ENCODE results near the gene SPHK2. TPM values are rescaled to one million over a fixed set of nuclear protein-coding genes. Genes with fewer than 3 reads are reported as not detected.

SPHK2 gene
- total and polyA plus RNA-seq, 2 of the 8 experiments (the other 6 are each of a cell fraction or from before 2014, with no cell fraction given): 43.9 to 60.9 TPM

DNA sequence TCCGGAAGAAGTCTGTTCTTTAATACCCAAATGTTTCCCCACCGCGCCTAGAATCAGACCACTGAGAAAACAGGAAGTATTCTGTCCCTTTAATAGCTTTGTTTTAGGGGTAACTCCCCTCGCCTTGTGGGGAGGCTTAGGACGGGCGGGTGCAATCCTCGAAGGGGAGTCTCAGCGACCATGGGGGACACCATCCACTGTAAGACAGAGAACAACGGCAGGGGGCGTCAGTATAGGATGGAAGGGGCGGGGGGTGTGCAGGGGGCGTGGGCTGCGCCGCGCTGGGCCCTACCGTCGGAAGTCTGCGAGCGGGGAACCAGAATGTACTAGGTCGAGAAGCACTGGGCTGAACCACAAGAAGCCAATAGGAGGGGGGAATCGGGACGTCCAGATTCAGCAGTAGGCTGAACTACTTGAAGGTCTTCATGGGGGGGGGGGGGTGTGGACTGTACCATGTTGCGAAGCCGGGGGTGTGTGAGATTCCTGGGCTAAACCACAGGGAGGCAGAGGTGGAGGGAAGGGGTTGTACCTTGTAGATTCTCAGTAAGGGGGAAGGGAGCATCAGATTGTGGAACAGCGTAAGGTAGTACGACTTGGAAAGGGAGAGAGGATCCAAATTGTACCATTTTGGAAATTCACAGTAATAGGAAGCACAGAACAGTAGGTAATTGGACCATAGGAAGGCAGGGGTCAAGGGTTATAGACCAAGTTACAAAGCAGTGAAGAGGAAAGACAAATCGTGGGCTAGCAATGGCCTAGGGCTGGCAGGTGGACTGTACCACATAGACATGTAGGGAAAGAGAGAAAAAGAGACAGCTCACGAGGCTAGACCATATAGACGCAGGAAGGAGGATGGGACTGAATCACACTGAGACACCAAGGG is 18.9 kb downstream of the SPHK2 start (continued):
- TF ChIP-seq, protein P1, sequence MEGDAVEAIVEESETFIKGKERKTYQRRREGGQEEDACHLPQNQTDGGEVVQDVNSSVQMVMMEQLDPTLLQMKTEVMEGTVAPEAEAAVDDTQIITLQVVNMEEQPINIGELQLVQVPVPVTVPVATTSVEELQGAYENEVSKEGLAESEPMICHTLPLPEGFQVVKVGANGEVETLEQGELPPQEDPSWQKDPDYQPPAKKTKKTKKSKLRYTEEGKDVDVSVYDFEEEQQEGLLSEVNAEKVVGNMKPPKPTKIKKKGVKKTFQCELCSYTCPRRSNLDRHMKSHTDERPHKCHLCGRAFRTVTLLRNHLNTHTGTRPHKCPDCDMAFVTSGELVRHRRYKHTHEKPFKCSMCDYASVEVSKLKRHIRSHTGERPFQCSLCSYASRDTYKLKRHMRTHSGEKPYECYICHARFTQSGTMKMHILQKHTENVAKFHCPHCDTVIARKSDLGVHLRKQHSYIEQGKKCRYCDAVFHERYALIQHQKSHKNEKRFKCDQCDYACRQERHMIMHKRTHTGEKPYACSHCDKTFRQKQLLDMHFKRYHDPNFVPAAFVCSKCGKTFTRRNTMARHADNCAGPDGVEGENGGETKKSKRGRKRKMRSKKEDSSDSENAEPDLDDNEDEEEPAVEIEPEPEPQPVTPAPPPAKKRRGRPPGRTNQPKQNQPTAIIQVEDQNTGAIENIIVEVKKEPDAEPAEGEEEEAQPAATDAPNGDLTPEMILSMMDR (IDR thresholded peaks at IDR 0.05; ENCODE audit: control extremely low read depth in 1 of 3, insufficient read depth in 1 of 3, low read depth in 1 of 3, low read length in 3 of 3): no peak; a peak in 1 of 4 replicates
- TF ChIP-seq KDM4A (IDR thresholded peaks at IDR 0.05; ENCODE audit: low read depth, low read length, severe bottlenecking) (no peak), EZH2 (IDR thresholded peaks at IDR 0.05; ENCODE audit: low read depth, low read length, severe bottlenecking) (no peak), TEAD4 (IDR thresholded peaks at IDR 0.05; ENCODE audit: low read depth, low read length) (peak; percentile 66), SP4 (IDR thresholded peaks at IDR 0.05; ENCODE audit: low read length) (peak; percentile 14; the same call in 1 of the 2 replicates), POU5F1 (IDR thresholded peaks at IDR 0.05; ENCODE audit: low read depth, low read length) (no peak), PHF8 (conservative IDR thresholded peaks at IDR 0.05; ENCODE audit: low read depth, low read length) (no peak), ZNF274 (IDR thresholded peaks at IDR 0.05; ENCODE audit: borderline replicate concordance, extremely low read depth, low read length) (no peak), CEBPB (IDR thresholded peaks at IDR 0.05; ENCODE audit: low read depth, low read length) (no peak), FOSL1 (IDR thresholded peaks at IDR 0.05; ENCODE audit: insufficient read depth, low read depth, low read length) (no peak), SUZ12 (IDR thresholded peaks at IDR 0.05; ENCODE audit: low read length) (no peak), BCL11A (IDR thresholded peaks at IDR 0.05; ENCODE audit: low read depth in 2 of 2, low read length in 2 of 2) (no peak)

All from H1 (cell line).